Measurements from ENCODE around the gene MTHFSD.

Gene MTHFSD

DNA sequence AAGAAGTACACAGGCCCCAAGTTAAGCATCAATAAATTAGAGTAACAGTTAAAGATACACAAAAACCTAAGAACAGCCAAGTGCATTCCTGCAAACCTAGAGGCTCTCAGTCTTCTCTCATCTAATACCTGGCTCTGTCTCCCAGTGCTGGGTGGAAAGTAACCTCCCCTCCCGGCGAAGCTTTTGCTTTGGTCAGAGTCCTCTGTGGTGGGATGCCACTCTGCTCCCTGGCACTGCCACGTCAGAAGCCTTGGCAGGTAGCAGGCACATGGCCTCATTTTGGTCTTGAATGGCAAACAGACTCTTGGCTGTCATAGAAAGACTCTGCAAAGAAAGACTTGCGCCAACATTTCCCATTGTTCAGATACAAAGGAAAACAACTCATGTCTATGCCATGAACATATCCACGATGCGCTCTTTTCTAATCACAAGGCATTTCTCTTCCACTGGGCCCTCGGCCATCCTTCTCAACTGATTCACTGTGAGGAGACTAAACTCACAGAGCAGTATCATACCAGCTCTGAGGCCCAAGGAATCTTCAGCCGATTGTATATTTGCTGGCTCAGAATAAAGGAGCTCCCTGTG lies 21.2 kb downstream of the MTHFSD start:
- Histone ChIP-seq H3K14ac (ENCODE audit: low read length) (no peak overlapping the region), H3K4me1 (ENCODE audit: control insufficient read depth in 1 of 2, insufficient read depth in 2 of 2, low read length in 2 of 2) (no peaks in the 10 kb centered on the region), H2BK5ac (ENCODE audit: low read depth, low read length, poor library complexity) (no peak overlapping the region), H2AFZ (ENCODE audit: insufficient read depth, low read length, poor library complexity) (no peak overlapping the region), H3K36me3 (ENCODE audit: control insufficient read depth in 1 of 2, insufficient read depth in 2 of 2, low read length in 2 of 2) (peaks cover 20 to 23% of the 10 kb centered on the region in 2 experiments), H4K91ac (ENCODE audit: low read depth, low read length) (no peak overlapping the region), H3K18ac (ENCODE audit: low read length) (no peak overlapping the region), H3K23ac (ENCODE audit: low read length) (no peak overlapping the region), H3K9me3 (ENCODE audit: insufficient read depth, low read depth, low read length) (no peaks in the 10 kb centered on the region), H4K8ac (ENCODE audit: low read depth, low read length) (no peak overlapping the region), H2BK120ac (ENCODE audit: insufficient read depth, low read length, poor library complexity) (no peak overlapping the region), H4K12ac (ENCODE audit: low read depth, low read length) (no peak overlapping the region), H3K9ac (ENCODE audit: low read length) (no peak overlapping the region), H3K4me2 (ENCODE audit: low read length) (no peak overlapping the region), H2BK12ac (ENCODE audit: low read length) (no peak overlapping the region), H3K27ac (ENCODE audit: low read depth, low read length) (no peak overlapping the region), H3K4me3 (ENCODE audit: low read depth, low read length) (no peak overlapping the region), H3K4ac (ENCODE audit: low read depth, low read length) (no peak overlapping the region), H3K79me2 (ENCODE audit: control insufficient read depth, insufficient read depth, low read length, poor library complexity) (no peaks in the 10 kb centered on the region), H3K79me1 (ENCODE audit: low read length) (no peaks in the 10 kb centered on the region), H2AK5ac (ENCODE audit: low read length) (no peak overlapping the region), H3K27me3 (ENCODE audit: insufficient read depth, low read length) (no peaks in the 10 kb centered on the region)
- WGBS (ENCODE audit: extremely low coverage, insufficient coverage, insufficient read length) = no CpG with 5 or more reads among the region's 8 CpGs
- no peak for DNase-seq

GRCh38 chr16:86533076-86533475 lies 22.0 kb downstream of the MTHFSD start:
- Histone ChIP-seq H4K8ac (ENCODE audit: low read depth, low read length) (no peak overlapping the region), H3K23ac (ENCODE audit: low read length) (no peak overlapping the region), H3K79me1 (ENCODE audit: low read length) (no peaks in the 10 kb centered on the region), H3K27me3 (ENCODE audit: insufficient read depth, low read length) (no peaks in the 10 kb centered on the region), H3K79me2 (ENCODE audit: control insufficient read depth, insufficient read depth, low read length, poor library complexity) (no peaks in the 10 kb centered on the region), H2BK12ac (ENCODE audit: low read length) (no peak overlapping the region), H3K4ac (ENCODE audit: low read depth, low read length) (no peak overlapping the region), H2BK5ac (ENCODE audit: low read depth, low read length, poor library complexity) (no peak overlapping the region), H2AK5ac (ENCODE audit: low read length) (no peak overlapping the region), H2BK120ac (ENCODE audit: insufficient read depth, low read length, poor library complexity) (no peak overlapping the region), H3K14ac (ENCODE audit: low read length) (no peak overlapping the region), H3K4me3 (ENCODE audit: low read depth, low read length) (no peak overlapping the region), H3K4me2 (ENCODE audit: low read length) (no peak overlapping the region), H3K4me1 (ENCODE audit: control insufficient read depth in 1 of 2, insufficient read depth in 2 of 2, low read length in 2 of 2) (no peaks in the 10 kb centered on the region), H3K36me3 (ENCODE audit: control insufficient read depth in 1 of 2, insufficient read depth in 2 of 2, low read length in 2 of 2) (peaks cover 12 to 15% of the 10 kb centered on the region in 2 experiments), H4K12ac (ENCODE audit: low read depth, low read length) (no peak overlapping the region), H3K9me3 (ENCODE audit: insufficient read depth, low read depth, low read length) (peaks cover 3% of the 10 kb centered on the region), H3K18ac (ENCODE audit: low read length) (no peak overlapping the region), H2AFZ (ENCODE audit: insufficient read depth, low read length, poor library complexity) (no peak overlapping the region), H3K9ac (ENCODE audit: low read length) (no peak overlapping the region), H3K27ac (ENCODE audit: low read depth, low read length) (no peak overlapping the region), H4K91ac (ENCODE audit: low read depth, low read length) (no peak overlapping the region)
- no CpG with 5 or more reads among the region's 8 CpGs for WGBS (ENCODE audit: extremely low coverage, insufficient coverage, insufficient read length)
- DNase-seq = no peak

DNA sequence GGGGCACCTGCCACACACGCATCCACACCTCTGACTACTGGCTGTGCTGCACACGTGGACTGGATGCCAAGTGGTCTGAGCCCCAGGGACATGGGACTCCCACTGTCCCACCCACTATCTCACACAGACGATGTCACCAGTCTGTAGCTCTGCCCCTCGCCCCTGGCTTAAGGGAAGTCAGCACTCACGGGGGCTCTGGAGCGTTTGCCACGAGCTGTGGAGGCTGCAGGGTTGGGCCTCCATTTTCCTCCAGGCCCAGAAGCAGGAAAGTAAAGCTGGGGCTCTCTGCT lies 22.6 kb downstream of the MTHFSD start:
- Histone ChIP-seq H2BK5ac (ENCODE audit: low read depth, low read length, poor library complexity) (no peak overlapping the region), H3K27ac (ENCODE audit: low read depth, low read length) (no peak overlapping the region), H3K9me3 (ENCODE audit: insufficient read depth, low read depth, low read length) (peaks cover 3% of the 10 kb centered on the region), H3K4me1 (ENCODE audit: control insufficient read depth in 1 of 2, insufficient read depth in 2 of 2, low read length in 2 of 2) (no peaks in the 10 kb centered on the region), H3K79me1 (ENCODE audit: low read length) (no peaks in the 10 kb centered on the region), H3K14ac (ENCODE audit: low read length) (no peak overlapping the region), H3K18ac (ENCODE audit: low read length) (no peak overlapping the region), H2BK120ac (ENCODE audit: insufficient read depth, low read length, poor library complexity) (no peak overlapping the region), H3K4me3 (ENCODE audit: low read depth, low read length) (no peak overlapping the region), H3K4ac (ENCODE audit: low read depth, low read length) (no peak overlapping the region), H3K79me2 (ENCODE audit: control insufficient read depth, insufficient read depth, low read length, poor library complexity) (no peaks in the 10 kb centered on the region), H4K12ac (ENCODE audit: low read depth, low read length) (no peak overlapping the region), H4K8ac (ENCODE audit: low read depth, low read length) (no peak overlapping the region), H3K36me3 (ENCODE audit: control insufficient read depth in 1 of 2, insufficient read depth in 2 of 2, low read length in 2 of 2) (peaks cover 6 to 9% of the 10 kb centered on the region in 2 experiments), H3K23ac (ENCODE audit: low read length) (no peak overlapping the region), H3K27me3 (ENCODE audit: insufficient read depth, low read length) (no peaks in the 10 kb centered on the region), H3K4me2 (ENCODE audit: low read length) (no peak overlapping the region), H4K91ac (ENCODE audit: low read depth, low read length) (no peak overlapping the region), H2AK5ac (ENCODE audit: low read length) (no peak overlapping the region), H2AFZ (ENCODE audit: insufficient read depth, low read length, poor library complexity) (no peak overlapping the region), H2BK12ac (ENCODE audit: low read length) (no peak overlapping the region), H3K9ac (ENCODE audit: low read length) (no peak overlapping the region)
- DNase-seq = no peak
- WGBS (ENCODE audit: extremely low coverage, insufficient coverage, insufficient read length) = no CpG with 5 or more reads among the region's 7 CpGs

DNA sequence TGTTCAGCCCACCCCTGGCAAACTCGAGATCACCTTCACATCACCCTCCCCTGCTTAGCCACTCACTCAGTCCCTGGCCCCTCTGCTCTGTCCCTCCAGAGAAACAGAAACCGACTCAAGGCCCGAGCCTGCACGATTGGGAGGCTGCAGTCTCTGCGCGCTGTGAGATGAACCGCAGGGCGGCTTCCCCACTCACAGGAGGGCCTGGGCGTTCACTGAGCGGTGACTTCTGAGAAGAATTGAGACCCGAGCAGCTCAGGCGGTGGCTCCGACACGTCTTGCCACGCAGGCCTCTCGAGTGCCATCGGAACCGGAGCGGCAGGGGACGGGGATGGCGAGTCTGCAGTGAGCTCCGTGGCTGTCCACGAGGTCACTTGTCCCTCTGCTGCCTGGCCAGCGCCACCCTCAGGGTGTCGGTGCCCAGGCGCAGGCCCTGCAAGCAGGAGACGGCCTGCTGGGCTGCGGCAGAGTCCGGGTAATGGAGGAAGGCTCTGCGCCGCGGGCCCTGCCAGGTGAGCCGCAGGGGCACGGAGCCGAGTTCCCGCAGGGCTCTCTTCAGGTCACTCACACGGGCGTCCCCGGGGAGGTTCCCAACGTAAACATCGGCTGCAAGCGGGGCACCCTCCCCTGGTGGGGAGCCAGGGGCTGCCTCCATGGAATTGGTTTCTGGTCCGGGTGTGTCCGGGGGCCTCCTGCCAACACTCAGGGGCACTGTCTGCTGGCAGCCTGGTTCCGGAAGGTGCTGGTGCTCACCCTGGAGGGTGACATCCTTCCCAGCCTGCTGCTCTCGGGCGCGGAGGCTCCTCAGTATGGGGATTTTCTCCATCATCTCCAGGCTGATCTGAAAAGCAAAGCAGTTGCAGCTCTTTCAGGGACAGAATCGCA lies 23.2 kb downstream of the MTHFSD start:
- H3K36me3 ChIP-seq (ENCODE audit: control insufficient read depth in 1 of 2, insufficient read depth in 2 of 2, low read length in 2 of 2) = peaks cover 6 to 9% of the 10 kb centered on the region in 2 experiments
- no peak overlapping the region for H2BK12ac ChIP-seq (ENCODE audit: low read length)
- no peak overlapping the region for H2AFZ ChIP-seq (ENCODE audit: insufficient read depth, low read length, poor library complexity)
- no peaks in the 10 kb centered on the region for H3K79me2 ChIP-seq (ENCODE audit: control insufficient read depth, insufficient read depth, low read length, poor library complexity)
- no peak overlapping the region for H2BK120ac ChIP-seq (ENCODE audit: insufficient read depth, low read length, poor library complexity)
- no peak overlapping the region for H3K4ac ChIP-seq (ENCODE audit: low read depth, low read length)
- no peaks in the 10 kb centered on the region for H3K27me3 ChIP-seq (ENCODE audit: insufficient read depth, low read length)
- H4K12ac ChIP-seq (ENCODE audit: low read depth, low read length) = no peak overlapping the region
- no CpG with 5 or more reads among the region's 49 CpGs for WGBS (ENCODE audit: extremely low coverage, insufficient coverage, insufficient read length)
- H3K14ac ChIP-seq (ENCODE audit: low read length) = no peak overlapping the region
- H3K9ac ChIP-seq (ENCODE audit: low read length) = no peak overlapping the region
- H3K4me3 ChIP-seq (ENCODE audit: low read depth, low read length) = no peak overlapping the region
- peaks cover 3% of the 10 kb centered on the region for H3K9me3 ChIP-seq (ENCODE audit: insufficient read depth, low read depth, low read length)
- no peak overlapping the region for H3K27ac ChIP-seq (ENCODE audit: low read depth, low read length)
- no peak overlapping the region for H4K8ac ChIP-seq (ENCODE audit: low read depth, low read length)
- H2BK5ac ChIP-seq (ENCODE audit: low read depth, low read length, poor library complexity) = no peak overlapping the region
- no peak overlapping the region for H3K23ac ChIP-seq (ENCODE audit: low read length)
- H3K4me2 ChIP-seq (ENCODE audit: low read length) = no peak overlapping the region
- no peak overlapping the region for H2AK5ac ChIP-seq (ENCODE audit: low read length)
- no peak overlapping the region for H4K91ac ChIP-seq (ENCODE audit: low read depth, low read length)
- DNase-seq = no peak
- H3K18ac ChIP-seq (ENCODE audit: low read length) = no peak overlapping the region
- no peaks in the 10 kb centered on the region for H3K79me1 ChIP-seq (ENCODE audit: low read length)
- no peaks in the 10 kb centered on the region for H3K4me1 ChIP-seq (ENCODE audit: control insufficient read depth in 1 of 2, insufficient read depth in 2 of 2, low read length in 2 of 2)

All from trophoblast cell (in vitro differentiated cells and primary cell).